NCI-H2107 treated with DMSO at 0.1 percent for 48 hours (cell line): ENCODE data around the gene MTMR12.
"Not testable (repeated sequence)": the region's sequence is repeated elsewhere in the genome, so short reads cannot be mapped to it uniquely, and the experiment has no call there.

Source experiments
- DNase-seq: peaks from one replicate; lab custom pipeline; 2025; ENCODE audit not compliant: unreplicated experiment; lab: John Stamatoyannopoulos, UW

Gene MTMR12

GRCh38 chr5:32233696-32234447 is 78.9 kb downstream of the MTMR12 start:
- no peak for DNase-seq

- DNase-seq, result no peak
Observed at GRCh38 chr5:32233220-32233695, 79.5 kb downstream of the MTMR12 start.

GRCh38 chr5:32232441-32233219 is 80.1 kb downstream of the MTMR12 start:
- peak; percentile 45 for DNase-seq

- DNase-seq, result no peak
Observed at GRCh38 chr5:32231929-32232328, 80.8 kb downstream of the MTMR12 start.

GRCh38 chr5:32231241-32231640 is 81.5 kb downstream of the MTMR12 start:
- DNase-seq, result no peak

GRCh38 chr5:32230356-32231099 is 82.2 kb downstream of the MTMR12 start:
- DNase-seq, result no peak

- no peak for DNase-seq
Observed at GRCh38 chr5:32229586-32229985, 83.2 kb downstream of the MTMR12 start.

- DNase-seq, result no peak
Observed at GRCh38 chr5:32228816-32229215, 83.9 kb downstream of the MTMR12 start.

- DNase-seq, result no peak
Observed at GRCh38 chr5:32225445-32225844, 87.3 kb downstream of the MTMR12 start.

- DNase-seq, result no peak
Observed at GRCh38 chr5:32223972-32224609, 88.6 kb downstream of the MTMR12 start.

- peak; percentile 74 for DNase-seq
Observed at GRCh38 chr5:32222723-32223470, 89.8 kb downstream of the MTMR12 start.

- DNase-seq, result no peak
Observed at GRCh38 chr5:32217886-32218396, 94.8 kb downstream of the MTMR12 start.

GRCh38 chr5:32214344-32214743 is 98.4 kb downstream of the MTMR12 start:
- DNase-seq, result not testable (repeated sequence)

- DNase-seq, result no peak
Observed at GRCh38 chr5:32210151-32210550, 102.6 kb downstream of the MTMR12 start.

- not testable (repeated sequence) for DNase-seq
Observed at GRCh38 chr5:32208837-32209236, 103.9 kb downstream of the MTMR12 start.

- DNase-seq, result no peak
Observed at GRCh38 chr5:32207355-32207634, 105.4 kb downstream of the MTMR12 start.

- DNase-seq, result no peak
Observed at GRCh38 chr5:32206509-32207354, 106.0 kb downstream of the MTMR12 start.

GRCh38 chr5:32206053-32206452 is 106.7 kb downstream of the MTMR12 start:
- no peak for DNase-seq

- no peak for DNase-seq
Observed at GRCh38 chr5:32202394-32202793, 110.3 kb downstream of the MTMR12 start.
